Neural crest cell (in vitro differentiated cells): ENCODE measurements around the gene VEGFB. TPM values are rescaled to one million over a fixed set of nuclear protein-coding genes. Genes with fewer than 3 reads are reported as not detected.

Source experiments
- DNase-seq: peaks from one replicate; pipeline ENCODE4 v3.0.0; 2021; ENCODE audit warnings: low read depth, mixed read lengths, low spot score
- H3K27ac Mint-ChIP-seq: one replicate; pipeline ENCODE4 v1.8.0; 2021; ENCODE audit warnings: mild to moderate bottlenecking, mixed read lengths; ENCODE audit not compliant: unreplicated experiment
- H3K27me3 Mint-ChIP-seq: 2 replicates; pipeline ENCODE4 v1.8.0; 2021; ENCODE audit warnings: low read depth, mild to moderate bottlenecking, mixed read lengths
- H3K36me3 Mint-ChIP-seq: 2 replicates; pipeline ENCODE4 v1.8.0; 2021; ENCODE audit warnings: low read depth, mild to moderate bottlenecking, mixed read lengths
- H3K4me1 Mint-ChIP-seq: 2 replicates; pipeline ENCODE4 v1.8.0; 2021; ENCODE audit warnings: mixed read lengths
- H3K4me3 Mint-ChIP-seq: one replicate; pipeline ENCODE4 v1.8.0; 2021; ENCODE audit warnings: mild to moderate bottlenecking, mixed read lengths
- H3K9me3 Mint-ChIP-seq: 2 replicates; pipeline ENCODE4 v1.8.0; 2021; ENCODE audit warnings: mixed read lengths
- total RNA-seq: library from RNA; stranded (reverse); gene quantifications from 2 replicates; pipeline ENCODE4 v1.2.1, GENCODE V29; 2021
- TF ChIP-seq, protein P1 (sequence below): fragments of 200-600 bp; sonication (generic); conservative IDR thresholded peaks from 2 replicates; pipeline ENCODE4 v1.5.0; 2021; ENCODE audit warnings: antibody characterized with exemption, mild to moderate bottlenecking

The VEGFB gene
- total RNA-seq, 1 donor from 2014 or later: 62.7 TPM

DNA sequence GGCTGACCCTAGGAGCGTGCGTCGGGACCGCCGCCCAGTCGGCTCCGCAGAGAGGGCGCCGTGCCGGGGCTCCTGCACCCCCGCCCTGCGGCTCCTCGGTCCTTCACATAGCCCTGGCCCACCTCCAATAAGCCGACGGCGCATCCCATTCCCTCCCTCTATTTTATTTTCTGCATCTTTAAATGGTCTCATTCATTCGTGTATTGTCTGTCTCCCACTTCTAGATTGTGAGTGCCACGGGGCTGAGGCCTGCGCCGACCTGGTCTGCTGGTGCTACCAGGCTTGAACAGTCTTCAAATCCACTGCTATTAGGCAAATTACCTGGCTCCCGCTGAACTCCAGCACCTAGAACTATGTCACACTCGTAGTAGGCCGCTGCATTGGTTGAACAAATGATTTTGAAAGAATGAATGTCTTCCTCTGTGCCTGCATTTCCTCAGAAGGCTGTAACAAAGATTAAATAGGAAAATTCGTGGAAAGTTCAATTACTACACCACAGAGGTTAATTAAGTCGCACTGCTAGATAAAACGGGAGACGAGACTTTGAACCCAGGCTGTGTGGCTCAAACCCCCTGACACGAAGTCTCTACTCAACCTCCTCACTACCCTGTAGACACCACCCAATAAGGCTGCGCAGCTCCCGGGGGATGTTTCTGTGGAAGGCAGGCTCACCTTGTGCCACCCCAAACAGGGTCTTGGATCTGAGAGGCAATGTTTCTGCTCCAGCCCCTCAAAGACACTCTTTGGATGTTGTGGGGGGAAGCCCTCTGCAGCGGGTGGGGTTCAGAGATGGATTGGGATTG lies 13.5 kb downstream of the VEGFB start:
- peaks cover 3% of the 10 kb centered on the region for H3K27me3 Mint-ChIP-seq
- no peaks in the 10 kb centered on the region for H3K36me3 Mint-ChIP-seq
- peak overlapping the region; percentile 97 for H3K4me3 Mint-ChIP-seq
- peaks cover 25% of the 10 kb centered on the region for H3K4me1 Mint-ChIP-seq
- TF ChIP-seq, protein P1, sequence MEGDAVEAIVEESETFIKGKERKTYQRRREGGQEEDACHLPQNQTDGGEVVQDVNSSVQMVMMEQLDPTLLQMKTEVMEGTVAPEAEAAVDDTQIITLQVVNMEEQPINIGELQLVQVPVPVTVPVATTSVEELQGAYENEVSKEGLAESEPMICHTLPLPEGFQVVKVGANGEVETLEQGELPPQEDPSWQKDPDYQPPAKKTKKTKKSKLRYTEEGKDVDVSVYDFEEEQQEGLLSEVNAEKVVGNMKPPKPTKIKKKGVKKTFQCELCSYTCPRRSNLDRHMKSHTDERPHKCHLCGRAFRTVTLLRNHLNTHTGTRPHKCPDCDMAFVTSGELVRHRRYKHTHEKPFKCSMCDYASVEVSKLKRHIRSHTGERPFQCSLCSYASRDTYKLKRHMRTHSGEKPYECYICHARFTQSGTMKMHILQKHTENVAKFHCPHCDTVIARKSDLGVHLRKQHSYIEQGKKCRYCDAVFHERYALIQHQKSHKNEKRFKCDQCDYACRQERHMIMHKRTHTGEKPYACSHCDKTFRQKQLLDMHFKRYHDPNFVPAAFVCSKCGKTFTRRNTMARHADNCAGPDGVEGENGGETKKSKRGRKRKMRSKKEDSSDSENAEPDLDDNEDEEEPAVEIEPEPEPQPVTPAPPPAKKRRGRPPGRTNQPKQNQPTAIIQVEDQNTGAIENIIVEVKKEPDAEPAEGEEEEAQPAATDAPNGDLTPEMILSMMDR: peak; percentile 15
- no peak for DNase-seq
- peak overlapping the region; percentile 93 for H3K27ac Mint-ChIP-seq
- H3K9me3 Mint-ChIP-seq: no peaks in the 10 kb centered on the region

DNA sequence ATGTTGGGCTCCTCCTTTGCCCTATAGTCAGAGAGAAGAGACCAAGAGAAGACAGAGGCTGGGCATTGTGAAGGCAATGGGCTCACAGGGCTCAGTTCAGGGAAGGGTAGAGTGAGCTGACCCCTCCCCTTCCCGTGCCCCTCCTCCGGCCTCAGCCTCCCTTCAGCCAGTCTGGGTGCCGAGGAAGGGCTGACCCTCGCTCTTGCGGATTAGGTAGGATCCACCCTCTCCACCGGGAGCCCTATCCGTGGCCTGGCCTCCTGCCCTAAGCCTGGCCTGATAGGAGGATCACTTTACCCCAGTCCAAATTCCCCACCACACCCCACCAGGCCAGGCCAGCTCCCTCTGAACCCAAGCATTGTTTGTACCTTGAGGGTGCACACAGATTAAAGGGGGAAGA lies 14.2 kb downstream of the VEGFB start:
- no peak for DNase-seq
- Mint-ChIP-seq H3K9me3 (no peaks in the 10 kb centered on the region), H3K27ac (no peak overlapping the region), H3K4me3 (peak overlapping the region; percentile 97), H3K36me3 (no peaks in the 10 kb centered on the region), H3K4me1 (peaks cover 24% of the 10 kb centered on the region), H3K27me3 (peaks cover 3% of the 10 kb centered on the region)
- TF ChIP-seq, protein P1: no peak

DNA sequence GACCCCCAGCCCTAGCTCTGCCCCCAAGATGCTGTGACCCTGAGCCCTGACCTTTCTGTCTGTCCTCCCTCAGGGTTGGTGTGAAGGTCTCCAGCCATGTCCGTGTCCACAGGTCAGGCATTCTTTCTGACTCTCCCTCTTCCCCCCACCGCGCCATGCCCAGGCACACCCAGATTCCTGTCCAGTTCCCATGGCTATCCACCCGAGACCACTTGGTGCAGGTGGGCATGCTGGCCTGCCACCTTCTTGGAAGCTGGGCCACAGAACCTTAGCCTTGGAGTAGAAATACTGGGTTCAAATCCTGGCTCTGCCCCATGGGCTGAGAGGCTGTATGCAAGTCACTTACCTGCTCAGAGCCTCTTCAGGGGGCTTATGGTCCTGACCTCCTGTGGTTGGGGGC lies 14.7 kb downstream of the VEGFB start:
- H3K9me3 Mint-ChIP-seq: no peaks in the 10 kb centered on the region
- H3K4me3 Mint-ChIP-seq: peak overlapping the region; percentile 84
- no peak for DNase-seq
- H3K27me3 Mint-ChIP-seq: peaks cover 3% of the 10 kb centered on the region
- no peaks in the 10 kb centered on the region for H3K36me3 Mint-ChIP-seq
- peaks cover 27% of the 10 kb centered on the region for H3K4me1 Mint-ChIP-seq
- TF ChIP-seq, protein P1: no peak
- H3K27ac Mint-ChIP-seq: no peak overlapping the region

DNA sequence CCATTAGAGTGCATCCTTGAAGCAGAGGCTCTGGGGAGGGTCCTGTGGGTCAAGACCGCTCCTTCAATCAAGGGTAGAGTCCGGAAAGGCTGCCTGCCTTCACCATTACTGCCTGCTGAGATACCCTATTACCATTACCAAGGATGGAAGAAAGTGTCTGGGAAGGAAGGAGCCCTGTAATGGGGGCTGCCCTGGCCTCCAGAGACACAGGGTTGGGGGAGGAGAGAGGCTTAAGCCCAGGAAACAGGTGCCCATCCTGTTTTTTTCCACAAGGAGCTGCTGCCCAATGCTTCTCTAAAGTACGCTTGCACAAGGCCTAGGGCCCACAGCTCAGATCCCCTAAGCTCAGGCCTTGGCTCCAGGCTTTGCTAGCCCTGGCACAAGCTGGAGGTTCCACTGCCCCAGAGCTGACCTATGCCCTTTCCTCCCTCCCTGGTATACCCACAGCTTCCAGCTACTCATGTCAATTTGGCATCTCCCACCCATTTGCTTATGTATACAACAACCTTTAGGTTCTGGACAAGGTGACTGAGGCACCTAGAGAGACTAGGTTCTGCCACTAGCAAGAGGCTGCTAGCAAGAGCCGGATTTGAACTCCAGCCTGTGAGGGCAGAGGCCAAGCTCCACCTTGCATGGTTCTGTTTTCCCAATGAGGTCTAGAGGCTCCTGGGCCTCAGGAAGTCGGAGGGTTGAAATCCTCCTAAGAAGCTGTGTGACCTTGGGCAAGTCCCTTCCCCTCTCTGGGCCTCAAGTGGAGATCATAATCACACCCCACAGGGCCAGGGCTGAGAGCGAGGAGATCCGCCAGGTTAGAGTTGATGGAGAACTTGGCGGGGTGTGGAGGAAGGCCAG lies 15.4 kb downstream of the VEGFB start:
- H3K4me1 Mint-ChIP-seq: peaks cover 28% of the 10 kb centered on the region
- no peaks in the 10 kb centered on the region for H3K36me3 Mint-ChIP-seq
- TF ChIP-seq, protein P1: no peak
- H3K4me3 Mint-ChIP-seq: peak overlapping the region; percentile 84
- peaks cover 3% of the 10 kb centered on the region for H3K27me3 Mint-ChIP-seq
- no peaks in the 10 kb centered on the region for H3K9me3 Mint-ChIP-seq
- DNase-seq: no peak
- no peak overlapping the region for H3K27ac Mint-ChIP-seq

DNA sequence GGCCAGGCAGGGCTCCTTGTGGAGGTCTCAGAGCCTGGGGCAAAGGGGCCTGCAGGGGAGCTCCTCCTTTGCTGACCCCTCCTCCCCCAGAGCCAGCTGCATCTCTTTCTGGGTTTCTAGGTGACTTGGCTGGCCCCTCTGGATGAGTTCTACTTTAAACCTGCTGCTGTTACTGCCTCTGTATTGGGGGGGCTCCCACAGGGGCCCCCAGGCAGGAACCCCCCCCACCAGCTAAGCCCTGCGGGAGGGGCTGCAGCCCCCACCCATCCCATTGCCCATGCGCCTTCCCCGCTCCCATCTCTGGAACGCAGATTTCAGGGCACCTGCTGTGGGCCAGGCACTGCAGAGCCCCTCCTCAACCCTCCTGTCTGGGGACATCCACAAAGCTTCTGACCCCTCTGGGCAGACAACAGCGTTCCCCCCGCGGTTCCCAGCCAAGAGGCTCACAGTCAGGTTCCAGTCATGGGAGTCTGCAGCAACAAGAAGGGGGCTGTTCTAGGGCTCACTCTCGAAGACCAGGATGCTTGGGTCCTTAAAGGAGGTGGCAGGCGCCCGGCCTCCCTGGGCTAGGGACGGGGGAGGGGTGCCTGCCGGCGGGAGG lies 16.1 kb downstream of the VEGFB start:
- H3K4me3 Mint-ChIP-seq: peak overlapping the region; percentile 88

More for the DNA sequence above, 16.1 kb downstream of the VEGFB start:
- TF ChIP-seq, protein P1: no peak
- no peak for DNase-seq
- H3K9me3 Mint-ChIP-seq: no peaks in the 10 kb centered on the region
- H3K27ac Mint-ChIP-seq: no peak overlapping the region
- H3K4me1 Mint-ChIP-seq: peaks cover 28% of the 10 kb centered on the region
- H3K27me3 Mint-ChIP-seq: peaks cover 3% of the 10 kb centered on the region
- H3K36me3 Mint-ChIP-seq: no peaks in the 10 kb centered on the region
